Suppressor macrophage treated with lipopolysaccharide for 1 hour (primary cell): ENCODE measurements around the gene NOTCH2NLA.
"Not testable (repeated sequence)": the region's sequence is repeated elsewhere in the genome, so short reads cannot be mapped to it uniquely, and the experiment has no call there.

Experiments used
- DNase-seq, 3 donors: peaks; one replicate each; pipeline ENCODE4 v3.0.0-alpha.2; 2020 to 2022

The NOTCH2NLA gene

GRCh38 chr1:146167273-146167672 lies 61.5 kb downstream of the NOTCH2NLA start:
- DNase-seq = not testable (repeated sequence)

- DNase-seq = not testable (repeated sequence)
Measured at GRCh38 chr1:146144465-146144864, 84.4 kb downstream of the NOTCH2NLA start, which contains the start of gene NBPF10. NBPF10 (minus strand) TSS chr1:146144804; CDS start chr1:146144769, 35 bp downstream.
